Measurements from ENCODE around the gene ANKRD52. TPM values are rescaled to one million over a fixed set of nuclear protein-coding genes. Genes with fewer than 3 reads are reported as not detected.
A peak's percentile ranks its signal among the peaks of the same experiment; 100 is the strongest.

The ANKRD52 gene
- total RNA-seq, 1 experiment from 2014 or later, result 56.6 TPM

DNA sequence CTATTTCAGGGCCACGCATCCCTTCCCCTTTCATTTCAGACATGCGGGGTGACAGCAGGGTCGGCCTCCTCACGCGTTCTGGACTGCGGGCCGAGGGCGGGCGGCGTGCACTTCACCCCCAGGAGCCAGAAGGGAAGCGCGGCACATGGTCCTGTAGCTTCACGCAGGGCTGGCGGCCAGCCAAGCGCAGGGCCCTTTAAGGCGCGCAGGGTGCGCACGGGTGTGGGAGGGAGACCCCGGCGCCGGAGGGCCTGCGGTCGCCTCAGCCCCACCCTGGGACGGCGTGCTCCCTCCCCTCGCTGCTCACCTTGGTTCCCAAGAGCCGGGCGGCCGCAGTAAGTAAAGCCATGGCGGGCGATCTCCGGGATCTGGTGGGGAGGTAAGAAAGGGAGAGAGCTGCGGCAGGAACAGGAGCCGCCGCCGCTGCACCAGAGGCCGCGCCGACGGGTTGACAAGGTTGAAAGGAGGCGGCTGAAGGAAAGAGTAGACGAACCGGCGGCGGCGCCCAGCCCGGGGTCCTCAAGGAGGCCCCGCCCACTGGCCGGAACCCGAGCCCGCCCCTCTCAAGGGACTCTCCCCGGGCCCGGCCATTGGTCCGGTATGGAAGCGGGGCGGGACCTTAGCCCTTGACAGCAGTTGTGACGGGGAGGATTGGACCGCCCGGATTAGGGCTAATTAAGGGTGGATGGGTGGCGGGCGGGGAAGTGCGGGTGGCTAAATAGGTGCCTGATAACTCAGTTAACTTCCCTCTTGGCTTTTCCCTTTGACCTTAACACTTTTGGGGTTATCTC lies 41.9 kb upstream of the ANKRD52 start, which contains the start of gene CS (continued):
- TF ChIP-seq, protein P1, sequence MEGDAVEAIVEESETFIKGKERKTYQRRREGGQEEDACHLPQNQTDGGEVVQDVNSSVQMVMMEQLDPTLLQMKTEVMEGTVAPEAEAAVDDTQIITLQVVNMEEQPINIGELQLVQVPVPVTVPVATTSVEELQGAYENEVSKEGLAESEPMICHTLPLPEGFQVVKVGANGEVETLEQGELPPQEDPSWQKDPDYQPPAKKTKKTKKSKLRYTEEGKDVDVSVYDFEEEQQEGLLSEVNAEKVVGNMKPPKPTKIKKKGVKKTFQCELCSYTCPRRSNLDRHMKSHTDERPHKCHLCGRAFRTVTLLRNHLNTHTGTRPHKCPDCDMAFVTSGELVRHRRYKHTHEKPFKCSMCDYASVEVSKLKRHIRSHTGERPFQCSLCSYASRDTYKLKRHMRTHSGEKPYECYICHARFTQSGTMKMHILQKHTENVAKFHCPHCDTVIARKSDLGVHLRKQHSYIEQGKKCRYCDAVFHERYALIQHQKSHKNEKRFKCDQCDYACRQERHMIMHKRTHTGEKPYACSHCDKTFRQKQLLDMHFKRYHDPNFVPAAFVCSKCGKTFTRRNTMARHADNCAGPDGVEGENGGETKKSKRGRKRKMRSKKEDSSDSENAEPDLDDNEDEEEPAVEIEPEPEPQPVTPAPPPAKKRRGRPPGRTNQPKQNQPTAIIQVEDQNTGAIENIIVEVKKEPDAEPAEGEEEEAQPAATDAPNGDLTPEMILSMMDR (IDR thresholded peaks at IDR 0.05 in 2 of 3, conservative IDR thresholded peaks at IDR 0.05 in 1 of 3; ENCODE audit: borderline replicate concordance in 1 of 3, insufficient read depth in 1 of 3, low read depth in 2 of 3, low read length in 2 of 3), result no peak

DNA sequence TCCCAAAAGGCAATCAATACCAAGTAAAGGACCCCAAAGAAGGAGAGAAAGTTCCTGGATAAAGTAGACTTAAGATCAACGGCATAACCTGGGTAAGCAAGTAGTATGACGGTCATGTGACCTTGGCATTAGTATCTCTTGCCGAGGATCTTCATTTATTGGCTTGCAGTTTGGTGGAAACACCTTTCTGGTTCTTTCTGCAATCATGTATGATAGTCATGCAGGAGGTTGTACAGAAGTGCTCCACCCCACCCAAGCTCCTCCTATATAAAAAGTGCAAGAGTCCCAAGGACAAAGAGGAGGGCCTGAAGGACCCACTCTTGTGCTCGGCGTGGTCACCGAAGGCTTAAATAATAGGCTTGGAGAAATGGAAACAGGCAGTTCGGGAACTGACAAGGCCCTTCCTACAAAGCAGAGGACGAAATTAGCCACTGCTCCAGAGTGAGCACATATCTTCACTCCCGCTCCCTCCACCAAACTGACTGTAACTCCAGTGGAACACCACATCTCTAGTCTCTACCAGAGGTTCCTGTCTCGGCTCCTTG lies 41.2 kb upstream of the ANKRD52 start:
- peaks cover 22 to 44% of the 10 kb centered on the region in 2 experiments; a peak in 3 of 4 replicates for H3K4me1 ChIP-seq (ENCODE audit: control insufficient read depth in 1 of 2, insufficient read depth in 2 of 2, low read length in 2 of 2)
- DNase-seq (ENCODE audit: low read depth, low spot score) (no peak), ATAC-seq (peak; percentile 18)
- H3K9me3 ChIP-seq (ENCODE audit: control insufficient read depth in 1 of 2, insufficient read depth in 1 of 2, low read depth in 1 of 2, low read length in 2 of 2), result no peaks in the 10 kb centered on the region
- peak overlapping the region; percentile 93 for H3K4me2 ChIP-seq (ENCODE audit: low read length)
- no peaks in the 10 kb centered on the region for H4K20me1 ChIP-seq (ENCODE audit: insufficient read depth)
- no peaks in the 10 kb centered on the region for H3K27me3 ChIP-seq (ENCODE audit: insufficient read depth, low read length)
- peaks cover 3 to 14% of the 10 kb centered on the region in 2 experiments; a peak in 2 of 4 replicates for H3K36me3 ChIP-seq (ENCODE audit: control insufficient read depth in 1 of 2, insufficient read depth in 2 of 2, low read length in 2 of 2)
- H3K27ac ChIP-seq (ENCODE audit: low read depth, low read length), result peak overlapping the region; percentile 74
- TF ChIP-seq SP1 (IDR thresholded peaks at IDR 0.05; ENCODE audit: low read depth) (0 out of 2 replicates have a peak, but pooled peaks have one; percentile 13), CEBPB (IDR thresholded peaks at IDR 0.05; ENCODE audit: low read depth) (no peak), POLR2AphosphoS5 (IDR thresholded peaks at IDR 0.05; ENCODE audit: low read depth, low read length) (peak; percentile 6; the same call in 1 of the 2 replicates)
- TF ChIP-seq, protein P2, sequence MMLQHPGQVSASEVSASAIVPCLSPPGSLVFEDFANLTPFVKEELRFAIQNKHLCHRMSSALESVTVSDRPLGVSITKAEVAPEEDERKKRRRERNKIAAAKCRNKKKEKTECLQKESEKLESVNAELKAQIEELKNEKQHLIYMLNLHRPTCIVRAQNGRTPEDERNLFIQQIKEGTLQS (IDR thresholded peaks at IDR 0.05), result no peak
- ChIA-PET POLR2A (interaction anchor here (0.6 to 1.2 kb wide), 2 partner anchors 8 to 61 kb away, joined by 3 to 4 read pairs; partner anchors contain the start of gene STAT2), RAD21 (ENCODE audit: low non-redundant PET in 1 of 2, low total read pairs in 2 of 2, uncharacterized antibody in 2 of 2, unreplicated experiment in 2 of 2) (interaction anchor here in 1 of 2 experiments (1.1 kb wide), 1 partner anchor 8 kb away, joined by 3 read pairs; no protein-coding TSS in a partner anchor), CTCF (interaction anchor here (1.5 kb wide), 1 partner anchor 181 kb away, joined by 3 read pairs; the partner anchor contains the start of gene ZC3H10)
- H3K79me2 ChIP-seq (ENCODE audit: insufficient read depth, low read length), result peaks cover 60% of the 10 kb centered on the region
- H2AFZ ChIP-seq (ENCODE audit: low read depth, low read length, poor library complexity, severe bottlenecking), result no peak overlapping the region
- H3K9ac ChIP-seq (ENCODE audit: low read length), result peak overlapping the region; percentile 96
- H3K4me3 ChIP-seq (replicated peaks in 1 of 2; ENCODE audit: low read depth in 1 of 2, low read length in 2 of 2), result peak overlapping the region; percentile 69 to 99
- BruUV-seq (replicated peaks), result TSS peak; percentile 56
- H3K9me2 ChIP-seq (ENCODE audit: insufficient read depth), result no peaks in the 10 kb centered on the region
- intact Hi-C loops (cut with micrococcal nuclease), result no loop called here

Measured in HCT116 (cell line).